B cell (primary cell): ENCODE measurements around the gene CASP2. TPM values are rescaled to one million over a fixed set of nuclear protein-coding genes. Genes with fewer than 3 reads are reported as not detected.
A peak's percentile ranks its signal among the peaks of the same experiment; 100 is the strongest.

ENCODE experiments used
- ATAC-seq: fragments of 200-7000 bp; cut with Tn5 transposase; one replicate; pipeline ENCODE4 v1.10.0; 2021; ENCODE audit warnings: low read depth, mild to moderate bottlenecking, moderate number of reproducible peaks, moderate library complexity
- CTCF ChIA-PET: fragments of 350-600 bp; sonication (Branson Sonifier 250); formaldehyde crosslinking; loops from one replicate; lab custom pipeline; 2021; ENCODE audit warnings: antibody characterized with exemption, inconsistent platforms; lab: Charles Lee
- POLR2A ChIA-PET: fragments of 350-600 bp; sonication (Branson Sonifier 250); formaldehyde crosslinking; loops from one replicate; lab custom pipeline; 2021; ENCODE audit warnings: antibody characterized with exemption; lab: Charles Lee
- DNase-seq: peaks from one replicate; pipeline ENCODE4 v3.0.0; 2013
- H2AFZ ChIP-seq: 2 replicates; pipeline ENCODE4 v1.6.1; 2012; ENCODE audit warnings: mild to moderate bottlenecking, low read depth, low read length; ENCODE audit not compliant: insufficient read depth, poor library complexity, severe bottlenecking
- H3K27ac ChIP-seq, 2 donors: 1 replicate in 1 of 2; 2 replicates in 1 of 2; pipeline ENCODE4 v1.5.1; 2012 to 2013; ENCODE audit warnings: low read length in 2 of 2, mild to moderate bottlenecking in 2 of 2, moderate library complexity in 1 of 2
- H3K27me3 ChIP-seq, 4 experiments: fragments of 200-600 bp in 1 of 4; sonication (generic) in 1 of 4; replicated peaks in 1 of 4; 1 replicate in 2 of 4; 2 replicates in 2 of 4; pipeline versions ENCODE4 v1.6.1 to v1.7.0; 2013 to 2016; ENCODE audit warnings: low read length in 3 of 4, mild to moderate bottlenecking in 2 of 4, mixed read lengths in 1 of 4, moderate library complexity in 1 of 4; ENCODE audit not compliant: insufficient read depth in 4 of 4, control insufficient read depth in 3 of 4; ENCODE audit errors: control extremely low read depth in 1 of 4
- H3K36me3 ChIP-seq, 2 experiments: replicated peaks in 1 of 2; 1 replicate in 1 of 2; 2 replicates in 1 of 2; pipeline versions ENCODE4 v1.6.1 to v1.7.1; 2013; ENCODE audit warnings: low read length in 1 of 2; ENCODE audit not compliant: insufficient read depth in 2 of 2, control insufficient read depth in 1 of 2; ENCODE audit errors: control extremely low read depth in 1 of 2, extremely low read depth in 1 of 2
- H3K4me1 ChIP-seq, 2 donors: fragments of 200-600 bp in 1 of 2; sonication (generic) in 1 of 2; 1 replicate in 1 of 2; 2 replicates in 1 of 2; pipeline versions ENCODE4 v1.5.1 to v1.6.1; 2013 to 2017; ENCODE audit warnings: low read length in 2 of 2; ENCODE audit not compliant: control insufficient read depth in 2 of 2, insufficient read depth in 2 of 2
- H3K4me2 ChIP-seq: replicated peaks from 2 replicates; pipeline ENCODE3; 2012; ENCODE audit warnings: mild to moderate bottlenecking, low read depth, low read length; ENCODE audit not compliant: poor library complexity, severe bottlenecking
- H3K4me3 ChIP-seq, 5 experiments: fragments of 200-600 bp in 1 of 5; sonication (generic) in 1 of 5; 1 replicate in 3 of 5; 2 replicates in 2 of 5; pipeline versions ENCODE4 v1.5.1 to v1.7.0; 2011 to 2016; ENCODE audit warnings: low read length in 4 of 5, mild to moderate bottlenecking in 4 of 5, low read depth in 2 of 5, control low read depth in 1 of 5, moderate library complexity in 1 of 5; ENCODE audit not compliant: insufficient read depth in 1 of 5; ENCODE audit errors: control extremely low read depth in 1 of 5, extremely low read depth in 1 of 5
- H3K79me2 ChIP-seq: fragments of 200-600 bp; sonication (generic); one replicate; pipeline ENCODE4 v1.6.0; 2016; ENCODE audit warnings: low read length; ENCODE audit not compliant: control insufficient read depth, insufficient read depth
- H3K9ac ChIP-seq: fragments of 200-600 bp; sonication (generic); 2 replicates; pipeline ENCODE4 v1.6.1; 2017; ENCODE audit warnings: mild to moderate bottlenecking, low read length, moderate library complexity
- H3K9me3 ChIP-seq, 3 donors: one replicate each; pipeline versions ENCODE4 v1.6.1 to v1.7.1; 2013; ENCODE audit warnings: low read length in 2 of 3; ENCODE audit not compliant: control insufficient read depth in 2 of 3, insufficient read depth in 1 of 3; ENCODE audit errors: control extremely low read depth in 1 of 3
- H4K20me1 ChIP-seq: 2 replicates; pipeline ENCODE4 v1.6.0; 2012; ENCODE audit warnings: mild to moderate bottlenecking, low read length; ENCODE audit not compliant: insufficient read depth, control insufficient read depth, poor library complexity, severe bottlenecking
- H3K27ac Mint-ChIP-seq: one replicate; pipeline ENCODE4 v1.8.0; 2021; ENCODE audit warnings: mixed read lengths
- H3K27me3 Mint-ChIP-seq: one replicate; pipeline ENCODE4 v1.8.0; 2021; ENCODE audit warnings: mixed read lengths
- H3K4me1 Mint-ChIP-seq: one replicate; pipeline ENCODE4 v1.8.0; 2021; ENCODE audit warnings: mixed read lengths
- H3K4me3 Mint-ChIP-seq: one replicate; pipeline ENCODE4 v1.8.0; 2021; ENCODE audit warnings: mixed read lengths
- H3K9me3 Mint-ChIP-seq: one replicate; pipeline ENCODE4 v1.8.0; 2022; ENCODE audit warnings: mixed read lengths; ENCODE audit not compliant: insufficient read depth
- CTCF ChIP-seq: fragments of 200-600 bp; IDR thresholded peaks from one replicate; pipeline ENCODE4 v1.8.0; 2022; ENCODE audit warnings: antibody characterized with exemption, mild to moderate bottlenecking
- EZH2 ChIP-seq: IDR thresholded peaks from 2 replicates; pipeline ENCODE4 v1.6.1; 2012; ENCODE audit warnings: borderline replicate concordance, low read depth, mild to moderate bottlenecking, moderate library complexity, low read length; ENCODE audit not compliant: insufficient read depth, poor library complexity, severe bottlenecking
- WGBS: methylation state at CpG from one replicate; pipeline ENCODE4 v1.1.5; 2013; ENCODE audit warnings: missing lambda C conversion rate; ENCODE audit not compliant: insufficient coverage; 5-methylcytosine and 5-hydroxymethylcytosine counted together
- intact Hi-C: fragments of 100-400 bp; cut with micrococcal nuclease; formaldehyde crosslinking; loops from one replicate; pipeline ENCODE4 v1.10.0; 2022
- polyA plus RNA-seq: library from polyadenylated mRNA; depleted of rRNA; stranded (reverse); fragments of >200 nt; gene quantifications from 2 replicates; pipeline ENCODE4 v1.2.3, GENCODE V29; 2012
- total RNA-seq, 2 donors: library from RNA; stranded (reverse); fragments of 120-200 nt in 1 of 2; gene quantifications; 1 replicate in 1 of 2; 2 replicates in 1 of 2; pipeline versions ENCODE4 v1.2.3 to v1.2.4, GENCODE V29; 2013 to 2022

The CASP2 gene
- total and polyA plus RNA-seq, 2 donors (not counting 1 experiment from before 2014, with no cell fraction given), result 29.2 to 66.5 TPM

GRCh38 chr7:143285806-143286521 lies 2.2 kb upstream of the CASP2 start:
- Histone ChIP-seq H3K27ac (no peak overlapping the region), H3K4me3 (no peak overlapping the region), H3K79me2 (peaks cover 27% of the 10 kb centered on the region), H3K9ac (no peak overlapping the region), H3K36me3 (peaks cover 0 to under 1% of the 10 kb centered on the region in 2 experiments), H3K9me3 (peaks cover 0 to 6% (median 0%) of the 10 kb centered on the region in 3 donors), H4K20me1 (peaks cover 28% of the 10 kb centered on the region), H2AFZ (no peak overlapping the region), H3K4me1 (peaks cover 41 to 42% of the 10 kb centered on the region in 2 donors), H3K4me2 (no peak overlapping the region), H3K27me3 (no peaks in the 10 kb centered on the region)
- ChIA-PET POLR2A (interaction anchor here (0.7 to 1.4 kb wide), 2 partner anchors 96 to 398 kb away, joined by 4 to 5 read pairs; partner anchors contain the start of gene ZYX), CTCF (interaction anchor here (1.1 to 1.2 kb wide), 2 partner anchors 14 to 45 kb away, joined by 3 to 5 read pairs; no protein-coding TSS in a partner anchor)
- Mint-ChIP-seq H3K4me3 (no peak overlapping the region), H3K27me3 (no peaks in the 10 kb centered on the region), H3K9me3 (no peaks in the 10 kb centered on the region), H3K27ac (no peak overlapping the region), H3K4me1 (peaks cover 51% of the 10 kb centered on the region)
- no peak for TF ChIP-seq EZH2
- DNase-seq (no peak), ATAC-seq (no peak)
- WGBS, result 100% methylated on average over 9 of the region's 11 CpGs
- intact Hi-C loops, result loop anchor here (5.0 kb wide), 2 partner anchors 479 to 616 kb away; partner anchors contain the start of gene TCAF1

- Histone ChIP-seq H3K27me3 (no peaks in the 10 kb centered on the region), H3K27ac (no peak overlapping the region), H3K9me3 (peaks cover 0 to 6% (median 0%) of the 10 kb centered on the region in 3 donors), H3K79me2 (peaks cover 32% of the 10 kb centered on the region), H3K4me2 (no peak overlapping the region), H3K4me1 (peaks cover 44% of the 10 kb centered on the region in 2 donors), H3K9ac (no peak overlapping the region), H3K4me3 (no peak overlapping the region), H4K20me1 (peaks cover 33% of the 10 kb centered on the region), H2AFZ (no peak overlapping the region), H3K36me3 (peaks cover 0 to 6% of the 10 kb centered on the region in 2 experiments)
- no peak for DNase-seq
- intact Hi-C loops, result loop anchor here (5.0 kb wide), 2 partner anchors 479 to 616 kb away; partner anchors contain the start of gene TCAF1
- peaks cover 56% of the 10 kb centered on the region for H3K4me1 Mint-ChIP-seq
- peak overlapping the region; percentile 84 for H3K27ac Mint-ChIP-seq
- TF ChIP-seq CTCF, result no peak
- no peak for TF ChIP-seq EZH2
- ChIA-PET CTCF (interaction anchor here (1.1 to 1.9 kb wide), 3 partner anchors 13 to 46 kb away, joined by 3 to 10 read pairs (median 5); no protein-coding TSS in a partner anchor), POLR2A (interaction anchor here (1.4 kb wide), 1 partner anchor 95 kb away, joined by 5 read pairs; the partner anchor contains the start of gene ZYX)
- 96% methylated on average over 4 of the region's 6 CpGs for WGBS
- peak overlapping the region; percentile 95 for H3K4me3 Mint-ChIP-seq
- H3K27me3 Mint-ChIP-seq, result no peaks in the 10 kb centered on the region
- no peak for ATAC-seq
- no peaks in the 10 kb centered on the region for H3K9me3 Mint-ChIP-seq
These were observed 1.6 kb upstream of the CASP2 start for GRCh38 chr7:143286522-143286890.
